ENCODE data around the gene MICAL2.

Gene MICAL2

DNA sequence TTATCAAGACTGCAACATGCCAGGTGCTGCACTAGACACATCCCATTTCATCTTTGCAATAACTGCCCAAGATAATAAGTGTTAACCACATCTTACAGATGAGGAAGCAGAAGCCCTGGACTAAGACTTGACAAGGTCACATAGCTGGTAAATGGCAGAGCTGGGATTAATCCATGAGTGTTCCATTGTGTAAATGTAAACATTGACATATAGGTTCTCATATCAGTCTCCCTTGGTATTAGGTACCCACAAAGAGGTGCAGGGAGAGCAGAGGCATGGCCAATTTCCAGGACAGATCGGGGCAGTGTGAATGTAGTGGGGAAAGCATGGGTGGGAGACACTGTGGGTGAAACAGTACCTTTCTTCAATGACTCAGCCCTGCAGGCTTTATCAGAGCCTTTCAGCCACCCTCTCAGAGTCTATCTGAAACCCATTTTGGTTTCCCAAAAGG is 17.9 kb downstream of the MICAL2 start:
- H3K4me2 ChIP-seq (ENCODE audit: low read length), result no peak overlapping the region
- H2AK5ac ChIP-seq (ENCODE audit: low read length), result no peak overlapping the region
- H3K36me3 ChIP-seq (ENCODE audit: control insufficient read depth in 1 of 2, insufficient read depth in 2 of 2, low read length in 2 of 2), result no peaks in the 10 kb centered on the region
- H2AFZ ChIP-seq (ENCODE audit: insufficient read depth, low read length, poor library complexity), result no peak overlapping the region
- no peak overlapping the region for H3K18ac ChIP-seq (ENCODE audit: low read length)
- peaks cover 3% of the 10 kb centered on the region for H3K79me1 ChIP-seq (ENCODE audit: low read length)
- H3K4me3 ChIP-seq (ENCODE audit: low read depth, low read length), result no peak overlapping the region
- DNase-seq, result no peak
- H4K91ac ChIP-seq (ENCODE audit: low read depth, low read length), result no peak overlapping the region
- H2BK5ac ChIP-seq (ENCODE audit: low read depth, low read length, poor library complexity), result no peak overlapping the region
- peaks cover 11 to 18% of the 10 kb centered on the region in 2 experiments for H3K4me1 ChIP-seq (ENCODE audit: control insufficient read depth in 1 of 2, insufficient read depth in 2 of 2, low read length in 2 of 2)
- H4K12ac ChIP-seq (ENCODE audit: low read depth, low read length), result no peak overlapping the region
- H2BK12ac ChIP-seq (ENCODE audit: low read length), result no peak overlapping the region
- no peaks in the 10 kb centered on the region for H3K79me2 ChIP-seq (ENCODE audit: control insufficient read depth, insufficient read depth, low read length, poor library complexity)
- H4K8ac ChIP-seq (ENCODE audit: low read depth, low read length), result no peak overlapping the region
- no peak overlapping the region for H3K27ac ChIP-seq (ENCODE audit: low read depth, low read length)
- no peaks in the 10 kb centered on the region for H3K9me3 ChIP-seq (ENCODE audit: insufficient read depth, low read depth, low read length)
- H3K9ac ChIP-seq (ENCODE audit: low read length), result no peak overlapping the region
- H2BK120ac ChIP-seq (ENCODE audit: insufficient read depth, low read length, poor library complexity), result no peak overlapping the region
- no peak overlapping the region for H3K14ac ChIP-seq (ENCODE audit: low read length)
- no peak overlapping the region for H3K23ac ChIP-seq (ENCODE audit: low read length)
- no CpG with 5 or more reads among the region's 1 CpG for WGBS (ENCODE audit: extremely low coverage, insufficient coverage, insufficient read length)
- H3K4ac ChIP-seq (ENCODE audit: low read depth, low read length), result no peak overlapping the region
- H3K27me3 ChIP-seq (ENCODE audit: insufficient read depth, low read length), result no peaks in the 10 kb centered on the region

DNA sequence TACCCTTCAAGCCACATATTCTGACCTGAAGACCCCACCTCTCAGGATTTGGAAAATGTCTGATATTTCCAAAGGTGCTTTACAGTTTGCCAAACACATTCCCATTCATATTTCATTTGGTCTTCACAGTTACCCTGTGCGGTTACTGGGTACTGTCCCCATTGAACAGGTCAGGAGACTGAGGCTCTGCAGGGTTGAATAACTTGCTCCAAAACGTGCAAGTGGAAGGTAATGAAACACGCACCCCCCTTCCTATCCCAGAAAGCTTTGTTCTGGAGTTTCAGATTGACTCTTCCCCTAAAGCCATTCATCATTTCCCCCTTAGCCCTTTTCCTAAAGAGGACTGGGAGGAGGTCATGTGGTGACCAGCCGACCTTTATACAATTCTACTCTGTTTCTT is 18.8 kb downstream of the MICAL2 start:
- Histone ChIP-seq H3K4me3 (ENCODE audit: low read depth, low read length) (no peak overlapping the region), H3K18ac (ENCODE audit: low read length) (no peak overlapping the region), H3K9ac (ENCODE audit: low read length) (no peak overlapping the region), H4K91ac (ENCODE audit: low read depth, low read length) (no peak overlapping the region), H3K36me3 (ENCODE audit: control insufficient read depth in 1 of 2, insufficient read depth in 2 of 2, low read length in 2 of 2) (no peaks in the 10 kb centered on the region), H3K4me1 (ENCODE audit: control insufficient read depth in 1 of 2, insufficient read depth in 2 of 2, low read length in 2 of 2) (peaks cover 10 to 18% of the 10 kb centered on the region in 2 experiments), H4K12ac (ENCODE audit: low read depth, low read length) (no peak overlapping the region), H2AK5ac (ENCODE audit: low read length) (no peak overlapping the region), H3K23ac (ENCODE audit: low read length) (no peak overlapping the region), H3K9me3 (ENCODE audit: insufficient read depth, low read depth, low read length) (no peaks in the 10 kb centered on the region), H3K79me2 (ENCODE audit: control insufficient read depth, insufficient read depth, low read length, poor library complexity) (no peaks in the 10 kb centered on the region), H3K27ac (ENCODE audit: low read depth, low read length) (no peak overlapping the region), H3K27me3 (ENCODE audit: insufficient read depth, low read length) (no peaks in the 10 kb centered on the region), H2BK12ac (ENCODE audit: low read length) (no peak overlapping the region), H3K14ac (ENCODE audit: low read length) (no peak overlapping the region), H3K79me1 (ENCODE audit: low read length) (peaks cover 3% of the 10 kb centered on the region), H2AFZ (ENCODE audit: insufficient read depth, low read length, poor library complexity) (no peak overlapping the region), H3K4me2 (ENCODE audit: low read length) (no peak overlapping the region), H2BK120ac (ENCODE audit: insufficient read depth, low read length, poor library complexity) (no peak overlapping the region), H4K8ac (ENCODE audit: low read depth, low read length) (no peak overlapping the region), H2BK5ac (ENCODE audit: low read depth, low read length, poor library complexity) (no peak overlapping the region), H3K4ac (ENCODE audit: low read depth, low read length) (no peak overlapping the region)
- no CpG with 5 or more reads among the region's 4 CpGs for WGBS (ENCODE audit: extremely low coverage, insufficient coverage, insufficient read length)
- no peak for DNase-seq

DNA sequence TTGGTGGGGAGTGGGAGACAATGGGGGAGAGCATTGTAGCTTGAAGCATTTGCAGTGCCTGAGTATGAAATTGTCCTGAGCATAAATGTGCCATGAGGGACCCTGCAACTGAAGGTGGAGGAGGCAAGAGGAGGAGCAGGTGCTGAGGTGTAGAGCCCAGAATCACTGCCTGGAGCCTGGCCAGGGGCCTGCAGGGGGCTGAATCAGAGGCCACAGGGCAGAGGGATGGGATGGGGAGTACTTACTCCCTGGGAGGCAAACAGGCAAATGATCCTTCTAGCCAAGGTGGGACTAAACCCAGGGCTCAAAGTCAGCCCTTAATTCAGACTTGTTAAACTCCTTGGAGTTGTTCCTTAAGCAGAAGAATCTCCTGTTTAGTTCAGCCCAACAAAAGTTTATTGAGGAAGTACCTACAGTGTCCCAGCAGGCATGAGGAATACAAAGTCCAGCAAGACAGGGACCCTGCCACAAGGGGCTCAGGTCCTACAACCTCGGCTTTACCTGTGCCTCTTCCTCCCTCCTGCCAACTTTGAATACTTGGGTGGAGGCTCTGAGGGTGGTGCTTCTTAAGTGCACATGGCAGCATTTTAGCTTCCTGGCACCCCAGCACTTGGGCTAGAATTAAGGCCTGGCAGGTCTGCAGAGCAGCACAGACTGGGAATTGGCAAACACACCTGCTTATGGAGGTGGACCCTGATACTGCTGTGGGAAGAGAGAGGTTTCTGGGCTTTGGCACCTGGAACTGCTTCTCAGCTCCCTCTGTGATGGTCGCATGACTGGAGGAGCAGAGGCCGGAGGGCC is 20.0 kb downstream of the MICAL2 start:
- H2BK120ac ChIP-seq (ENCODE audit: insufficient read depth, low read length, poor library complexity), result no peak overlapping the region
- no peak overlapping the region for H4K91ac ChIP-seq (ENCODE audit: low read depth, low read length)
- no peak overlapping the region for H4K8ac ChIP-seq (ENCODE audit: low read depth, low read length)
- H2AFZ ChIP-seq (ENCODE audit: insufficient read depth, low read length, poor library complexity), result no peak overlapping the region
- no peak for DNase-seq
- H3K4ac ChIP-seq (ENCODE audit: low read depth, low read length), result no peak overlapping the region
- peaks cover 3% of the 10 kb centered on the region for H3K79me1 ChIP-seq (ENCODE audit: low read length)
- H3K4me3 ChIP-seq (ENCODE audit: low read depth, low read length), result no peak overlapping the region
- H3K27ac ChIP-seq (ENCODE audit: low read depth, low read length), result no peak overlapping the region
- no peak overlapping the region for H4K12ac ChIP-seq (ENCODE audit: low read depth, low read length)
- H2AK5ac ChIP-seq (ENCODE audit: low read length), result no peak overlapping the region
- H2BK12ac ChIP-seq (ENCODE audit: low read length), result peak overlapping the region; percentile 10
- no peak overlapping the region for H3K14ac ChIP-seq (ENCODE audit: low read length)
- H3K36me3 ChIP-seq (ENCODE audit: control insufficient read depth in 1 of 2, insufficient read depth in 2 of 2, low read length in 2 of 2), result no peaks in the 10 kb centered on the region
- no peak overlapping the region for H3K9ac ChIP-seq (ENCODE audit: low read length)
- no peak overlapping the region for H2BK5ac ChIP-seq (ENCODE audit: low read depth, low read length, poor library complexity)
- peaks cover 8 to 15% of the 10 kb centered on the region in 2 experiments for H3K4me1 ChIP-seq (ENCODE audit: control insufficient read depth in 1 of 2, insufficient read depth in 2 of 2, low read length in 2 of 2)
- no peaks in the 10 kb centered on the region for H3K27me3 ChIP-seq (ENCODE audit: insufficient read depth, low read length)
- H3K4me2 ChIP-seq (ENCODE audit: low read length), result no peak overlapping the region
- H3K9me3 ChIP-seq (ENCODE audit: insufficient read depth, low read depth, low read length), result no peaks in the 10 kb centered on the region
- H3K23ac ChIP-seq (ENCODE audit: low read length), result no peak overlapping the region
- no peak overlapping the region for H3K18ac ChIP-seq (ENCODE audit: low read length)
- WGBS (ENCODE audit: extremely low coverage, insufficient coverage, insufficient read length), result no CpG with 5 or more reads among the region's 3 CpGs
- H3K79me2 ChIP-seq (ENCODE audit: control insufficient read depth, insufficient read depth, low read length, poor library complexity), result no peaks in the 10 kb centered on the region

DNA sequence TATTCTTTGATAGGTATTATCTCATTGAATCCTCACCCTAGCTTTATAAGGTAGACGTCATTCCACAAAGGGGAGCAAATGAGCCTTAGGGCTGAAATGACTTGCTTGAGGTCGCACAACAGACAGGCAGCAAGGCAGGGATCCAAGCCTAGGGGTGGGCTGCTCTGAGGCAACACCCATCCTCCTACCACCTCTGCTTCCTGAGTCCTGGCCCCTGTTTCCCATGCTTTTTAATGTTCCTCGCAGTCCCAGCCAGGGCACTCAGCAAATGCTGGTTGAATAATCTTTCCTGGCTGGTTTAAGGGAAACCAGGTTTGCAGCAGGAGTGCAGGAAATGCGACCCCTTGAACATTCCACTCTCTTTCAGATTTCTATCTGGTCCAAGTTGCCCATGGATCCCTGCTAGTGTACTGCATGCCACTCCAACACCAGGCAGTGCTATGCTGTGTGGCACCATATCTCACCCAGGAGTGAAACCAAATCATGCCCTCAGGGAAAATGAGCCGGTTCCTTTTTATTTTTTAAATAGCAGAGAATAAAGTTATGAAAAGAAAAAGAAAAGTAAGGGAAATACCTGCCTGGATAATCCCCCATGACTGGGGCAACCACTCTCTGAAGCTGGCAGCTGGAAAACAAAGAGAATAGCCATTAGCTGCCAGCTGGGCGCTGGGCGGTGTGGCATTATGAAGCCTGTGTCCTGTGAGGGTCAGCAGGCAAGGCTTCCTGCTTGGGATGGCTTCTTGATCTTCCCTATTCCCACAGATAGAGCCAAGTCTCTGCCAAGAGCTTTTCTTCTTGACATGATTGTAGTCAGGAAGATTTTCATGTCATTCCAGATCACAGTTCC is 21.8 kb downstream of the MICAL2 start:
- Histone ChIP-seq H3K79me2 (ENCODE audit: control insufficient read depth, insufficient read depth, low read length, poor library complexity) (no peaks in the 10 kb centered on the region), H2BK5ac (ENCODE audit: low read depth, low read length, poor library complexity) (no peak overlapping the region)
- no peak for DNase-seq

More for the DNA sequence above, 21.8 kb downstream of the MICAL2 start:
- Histone ChIP-seq H3K14ac (ENCODE audit: low read length) (no peak overlapping the region), H2BK120ac (ENCODE audit: insufficient read depth, low read length, poor library complexity) (no peak overlapping the region), H3K4ac (ENCODE audit: low read depth, low read length) (no peak overlapping the region), H4K91ac (ENCODE audit: low read depth, low read length) (no peak overlapping the region), H3K79me1 (ENCODE audit: low read length) (peaks cover 3% of the 10 kb centered on the region), H2AFZ (ENCODE audit: insufficient read depth, low read length, poor library complexity) (no peak overlapping the region), H3K4me2 (ENCODE audit: low read length) (no peak overlapping the region), H3K4me3 (ENCODE audit: low read depth, low read length) (no peak overlapping the region), H4K8ac (ENCODE audit: low read depth, low read length) (no peak overlapping the region), H3K9ac (ENCODE audit: low read length) (no peak overlapping the region), H3K27ac (ENCODE audit: low read depth, low read length) (no peak overlapping the region), H3K4me1 (ENCODE audit: control insufficient read depth in 1 of 2, insufficient read depth in 2 of 2, low read length in 2 of 2) (peaks cover 8% of the 10 kb centered on the region in 2 experiments), H3K9me3 (ENCODE audit: insufficient read depth, low read depth, low read length) (no peaks in the 10 kb centered on the region), H4K12ac (ENCODE audit: low read depth, low read length) (no peak overlapping the region), H3K27me3 (ENCODE audit: insufficient read depth, low read length) (no peaks in the 10 kb centered on the region), H3K23ac (ENCODE audit: low read length) (no peak overlapping the region), H2AK5ac (ENCODE audit: low read length) (no peak overlapping the region), H3K18ac (ENCODE audit: low read length) (no peak overlapping the region), H2BK12ac (ENCODE audit: low read length) (no peak overlapping the region), H3K36me3 (ENCODE audit: control insufficient read depth in 1 of 2, insufficient read depth in 2 of 2, low read length in 2 of 2) (no peaks in the 10 kb centered on the region)
- WGBS (ENCODE audit: extremely low coverage, insufficient coverage, insufficient read length), result no CpG with 5 or more reads among the region's 7 CpGs

All from trophoblast cell (in vitro differentiated cells and primary cell).